H1 (cell line): ENCODE measurements around the gene FPGS. TPM values are rescaled to one million over a fixed set of nuclear protein-coding genes. Genes with fewer than 3 reads are reported as not detected.

Experiments used
- BACH1 ChIP-seq: IDR thresholded peaks from 2 replicates; pipeline ENCODE4 v1.6.1; 2012; ENCODE audit warnings: low read length, improper control_type of control experiment
- BCL11A ChIP-seq, 2 experiments: IDR thresholded peaks; one replicate each; pipeline ENCODE4 v1.6.1; 2011; ENCODE audit warnings: low read depth in 2 of 2, low read length in 2 of 2, mild to moderate bottlenecking in 2 of 2
- CBX8 ChIP-seq: fragments of 300-800, 300-1000 bp; sonication (generic); IDR thresholded peaks from 2 replicates; pipeline ENCODE4 v1.7.1; 2016; ENCODE audit warnings: low read depth, low read length, borderline replicate concordance
- CHD1 ChIP-seq: IDR thresholded peaks from 2 replicates; pipeline ENCODE4 v1.6.1; 2012; ENCODE audit warnings: low read depth, low read length, improper control_type of control experiment
- CREB1 ChIP-seq: IDR thresholded peaks from 2 replicates; pipeline ENCODE4 v1.6.1; 2012; ENCODE audit warnings: inconsistent platforms
- GTF2F1 ChIP-seq: IDR thresholded peaks from 2 replicates; pipeline ENCODE4 v1.6.1; 2012; ENCODE audit warnings: low read depth, low read length, improper control_type of control experiment, borderline replicate concordance
- JUND ChIP-seq: IDR thresholded peaks from 2 replicates; pipeline ENCODE4 v1.6.1; 2011; ENCODE audit warnings: mild to moderate bottlenecking, improper control_type of control experiment, low read length
- POU5F1 ChIP-seq: IDR thresholded peaks from 2 replicates; pipeline ENCODE4 v1.6.1; 2011; ENCODE audit warnings: low read depth, mild to moderate bottlenecking, low read length, moderate library complexity
- RAD21 ChIP-seq, 2 experiments: IDR thresholded peaks in 1 of 2; conservative IDR thresholded peaks in 1 of 2; 2 replicates each; pipeline ENCODE4 v1.6.1; 2011; ENCODE audit warnings: low read depth in 2 of 2, low read length in 2 of 2, improper control_type of control experiment in 1 of 2, inconsistent platforms in 1 of 2, mild to moderate bottlenecking in 1 of 2, moderate library complexity in 1 of 2
- RXRA ChIP-seq: IDR thresholded peaks from 2 replicates; pipeline ENCODE4 v1.6.1; 2011; ENCODE audit warnings: low read depth, mild to moderate bottlenecking, low read length, moderate library complexity; ENCODE audit not compliant: insufficient read depth
- SAP30 ChIP-seq: fragments of 300-600 bp; sonication (generic); IDR thresholded peaks from 2 replicates; pipeline ENCODE4 v1.7.1; 2012; ENCODE audit warnings: low read length, moderate library complexity, mild to moderate bottlenecking, inconsistent platforms; ENCODE audit not compliant: insufficient read depth, insufficient replicate concordance
- SIRT6 ChIP-seq: IDR thresholded peaks from one replicate; pipeline ENCODE4 v1.7.1; 2012; ENCODE audit warnings: low read length, inconsistent platforms
- TCF12 ChIP-seq: IDR thresholded peaks from 2 replicates; pipeline ENCODE4 v1.6.1; 2011; ENCODE audit warnings: low read depth, mild to moderate bottlenecking, low read length
- polyA plus RNA-seq, 7 experiments: library from polyadenylated mRNA; depleted of rRNA in 3 of 7; stranded (reverse) in 5 of 7; unstranded in 2 of 7; fragments of >200 nt in 5 of 7; fragments of 200-250 nt in 2 of 7; gene quantifications; 1 replicate in 5 of 7; 2 replicates in 1 of 7; 4 replicates in 1 of 7; pipeline versions ENCODE4 v1.2.1 to v1.2.3, GENCODE V29; 2011 to 2013; ENCODE audit warnings: missing spikeins in 2 of 7, mixed read lengths in 2 of 7
- total RNA-seq: library from RNA; stranded (reverse); fragmentation: NEBNext Ultra II Directional; extraction: Animal tissue kit (Norgen Biotek cat#: 25700); gene quantifications from 2 replicates; pipeline ENCODE4 v1.2.1, GENCODE V29; 2021
- TF ChIP-seq, protein P1 (sequence below), 3 experiments: IDR thresholded peaks; 1 replicate in 2 of 3; 2 replicates in 1 of 3; pipeline versions ENCODE4 v1.5.1 to v1.6.1; 2011; ENCODE audit warnings: low read length in 3 of 3, mild to moderate bottlenecking in 3 of 3, inconsistent platforms in 2 of 3, low read depth in 1 of 3, moderate library complexity in 1 of 3; ENCODE audit not compliant: insufficient read depth in 1 of 3; ENCODE audit errors: control extremely low read depth in 1 of 3
- TF ChIP-seq, protein P2 (sequence below): IDR thresholded peaks from 2 replicates; pipeline ENCODE4 v1.6.1; 2012; ENCODE audit warnings: inconsistent platforms
- TF ChIP-seq, protein P3 (sequence below): IDR thresholded peaks from 2 replicates; pipeline ENCODE4 v1.6.1; 2012; ENCODE audit warnings: inconsistent platforms

FPGS gene
- total and polyA plus RNA-seq, 2 of the 8 experiments (the other 6 are each of a cell fraction or from before 2014, with no cell fraction given) = 62.4 to 83.0 TPM

DNA sequence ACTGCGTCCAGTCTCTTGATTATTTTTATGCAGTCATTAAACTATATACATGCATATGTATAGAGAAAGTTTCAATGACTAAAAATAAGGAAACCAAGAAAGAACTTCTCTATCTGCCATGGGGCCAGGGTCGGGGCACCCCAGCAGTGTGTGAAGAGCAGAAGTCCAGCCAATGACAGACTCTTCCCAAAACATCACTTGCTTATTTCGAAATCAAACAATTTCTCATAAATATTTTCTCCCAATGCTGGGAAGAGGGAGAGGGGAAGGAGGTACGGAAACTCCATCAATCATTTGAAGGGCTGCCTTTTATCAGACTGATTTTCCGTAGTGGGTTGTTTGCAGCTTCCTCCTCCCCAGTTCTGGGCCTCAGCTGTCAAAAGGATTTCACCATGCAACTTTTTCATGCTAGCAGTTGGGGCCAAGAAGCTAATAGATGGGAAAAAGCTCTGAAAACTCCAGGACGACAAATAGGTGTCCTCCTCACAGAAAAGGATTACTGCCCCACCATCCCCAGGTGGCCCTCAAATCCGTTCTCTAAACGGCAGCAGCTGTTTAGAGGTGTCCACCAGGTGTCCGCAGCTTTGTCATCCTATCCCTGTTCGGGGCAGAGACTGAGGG lies 617 bp upstream of the FPGS start (continued):
- TF ChIP-seq SAP30 = peak; percentile 91
- TF ChIP-seq CBX8 = no peak
- TF ChIP-seq, protein P1, sequence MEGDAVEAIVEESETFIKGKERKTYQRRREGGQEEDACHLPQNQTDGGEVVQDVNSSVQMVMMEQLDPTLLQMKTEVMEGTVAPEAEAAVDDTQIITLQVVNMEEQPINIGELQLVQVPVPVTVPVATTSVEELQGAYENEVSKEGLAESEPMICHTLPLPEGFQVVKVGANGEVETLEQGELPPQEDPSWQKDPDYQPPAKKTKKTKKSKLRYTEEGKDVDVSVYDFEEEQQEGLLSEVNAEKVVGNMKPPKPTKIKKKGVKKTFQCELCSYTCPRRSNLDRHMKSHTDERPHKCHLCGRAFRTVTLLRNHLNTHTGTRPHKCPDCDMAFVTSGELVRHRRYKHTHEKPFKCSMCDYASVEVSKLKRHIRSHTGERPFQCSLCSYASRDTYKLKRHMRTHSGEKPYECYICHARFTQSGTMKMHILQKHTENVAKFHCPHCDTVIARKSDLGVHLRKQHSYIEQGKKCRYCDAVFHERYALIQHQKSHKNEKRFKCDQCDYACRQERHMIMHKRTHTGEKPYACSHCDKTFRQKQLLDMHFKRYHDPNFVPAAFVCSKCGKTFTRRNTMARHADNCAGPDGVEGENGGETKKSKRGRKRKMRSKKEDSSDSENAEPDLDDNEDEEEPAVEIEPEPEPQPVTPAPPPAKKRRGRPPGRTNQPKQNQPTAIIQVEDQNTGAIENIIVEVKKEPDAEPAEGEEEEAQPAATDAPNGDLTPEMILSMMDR (IDR thresholded peaks at IDR 0.05; ENCODE audit: control extremely low read depth in 1 of 3, insufficient read depth in 1 of 3, low read depth in 1 of 3, low read length in 3 of 3) = peak in 2 of 3 experiments; percentile 19 to 34; a peak in 2 of 4 replicates
- TF ChIP-seq, protein P2, sequence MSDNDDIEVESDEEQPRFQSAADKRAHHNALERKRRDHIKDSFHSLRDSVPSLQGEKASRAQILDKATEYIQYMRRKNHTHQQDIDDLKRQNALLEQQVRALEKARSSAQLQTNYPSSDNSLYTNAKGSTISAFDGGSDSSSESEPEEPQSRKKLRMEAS = 0 out of 2 replicates have a peak, but pooled peaks have one; percentile 51
- no peak for TF ChIP-seq RXRA
- peak in 1 of 2 experiments; percentile 25; a peak in 1 of 4 replicates for TF ChIP-seq RAD21 (IDR thresholded peaks at IDR 0.05 in 1 of 2, conservative IDR thresholded peaks at IDR 0.05 in 1 of 2; ENCODE audit: low read depth in 2 of 2, low read length in 2 of 2)
- TF ChIP-seq, protein P3, sequence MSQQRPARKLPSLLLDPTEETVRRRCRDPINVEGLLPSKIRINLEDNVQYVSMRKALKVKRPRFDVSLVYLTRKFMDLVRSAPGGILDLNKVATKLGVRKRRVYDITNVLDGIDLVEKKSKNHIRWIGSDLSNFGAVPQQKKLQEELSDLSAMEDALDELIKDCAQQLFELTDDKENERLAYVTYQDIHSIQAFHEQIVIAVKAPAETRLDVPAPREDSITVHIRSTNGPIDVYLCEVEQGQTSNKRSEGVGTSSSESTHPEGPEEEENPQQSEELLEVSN = no peak
- no peak for TF ChIP-seq SIRT6
- peak; percentile 91; the same call in 1 of the 2 replicates for TF ChIP-seq TCF12
- no peak for TF ChIP-seq POU5F1
- no peak for TF ChIP-seq BCL11A (IDR thresholded peaks at IDR 0.05; ENCODE audit: low read depth in 2 of 2, low read length in 2 of 2)
- TF ChIP-seq BACH1 = no peak
- TF ChIP-seq GTF2F1 = no peak; the same call in 1 of the 2 replicates
- no peak for TF ChIP-seq JUND
- TF ChIP-seq CHD1 = no peak
- TF ChIP-seq CREB1 = no peak
- TF ChIP-seq, all 59 proteins: peak for 7
